NCI-H2196 (cell line): Measurements from ENCODE around the gene RENBP.
A peak's percentile ranks its signal among the peaks of the same experiment; 100 is the strongest.

Experiments
- DNase-seq: peaks from one replicate; lab custom pipeline; 2025; ENCODE audit not compliant: unreplicated experiment; lab: John Stamatoyannopoulos, UW

RENBP gene

DNA sequence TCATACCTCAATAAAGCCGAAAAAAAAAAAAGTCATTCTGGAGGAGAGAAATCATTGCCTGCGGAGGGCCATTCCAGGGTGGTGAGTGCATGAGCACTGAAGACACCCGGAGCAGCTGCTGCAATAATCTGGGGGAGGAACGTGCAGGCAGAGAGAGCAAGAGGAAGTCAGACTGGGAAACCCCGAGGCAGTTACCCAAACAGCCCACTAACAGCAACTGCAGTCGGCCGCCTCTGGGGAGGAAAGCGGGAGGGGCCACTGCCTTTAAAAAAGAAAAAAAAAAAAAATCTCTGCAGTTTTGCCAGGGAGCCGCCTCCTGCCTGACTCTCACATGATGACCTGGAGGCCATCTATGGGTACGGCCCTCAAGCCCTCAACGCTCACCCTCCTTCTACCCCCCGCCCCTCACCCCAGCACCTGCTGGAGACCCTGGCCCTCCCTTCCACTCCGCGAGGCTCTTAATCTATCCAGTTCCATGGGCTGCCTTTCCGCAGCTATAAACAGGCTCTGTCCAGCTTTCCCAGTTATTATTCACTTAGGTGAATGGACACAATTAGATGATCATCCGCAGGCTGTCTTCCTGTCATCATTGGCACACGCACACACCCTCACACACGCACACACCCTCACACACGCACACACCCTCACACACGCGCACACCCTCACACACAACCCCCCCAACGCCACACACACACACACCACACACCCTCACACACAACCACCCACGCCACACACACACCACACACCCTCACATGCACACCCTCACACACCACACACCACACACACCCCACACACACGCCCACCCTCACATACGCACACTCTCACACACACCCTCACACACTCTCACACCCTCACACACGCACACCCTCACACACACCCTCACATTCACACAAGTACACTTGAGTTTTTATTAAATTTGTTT, 43.4 kb downstream of the RENBP start:
- DNase-seq, result no peak

DNA sequence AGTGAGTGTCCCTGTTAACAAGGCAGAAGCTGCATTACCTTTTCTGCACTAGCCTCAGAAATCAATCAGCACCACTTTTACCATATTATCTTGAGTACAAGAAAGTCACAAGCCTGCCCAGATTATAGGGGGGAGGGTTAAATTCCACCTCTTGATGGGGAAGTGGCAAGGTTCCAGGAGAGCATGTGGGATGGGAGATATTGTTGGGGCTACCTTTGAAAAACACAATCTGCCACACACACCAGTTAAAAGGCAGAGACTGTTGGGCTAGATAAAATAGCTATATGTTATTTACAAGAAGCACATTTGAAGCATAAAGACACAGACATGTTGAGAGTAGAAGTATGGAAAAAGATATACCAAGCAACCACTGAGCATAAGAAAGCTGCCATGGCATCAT, 46.5 kb downstream of the RENBP start:
- DNase-seq, result no peak

- no peak for DNase-seq
Measured at GRCh38 chrX:153889123-153889522, 55.3 kb downstream of the RENBP start.

DNA sequence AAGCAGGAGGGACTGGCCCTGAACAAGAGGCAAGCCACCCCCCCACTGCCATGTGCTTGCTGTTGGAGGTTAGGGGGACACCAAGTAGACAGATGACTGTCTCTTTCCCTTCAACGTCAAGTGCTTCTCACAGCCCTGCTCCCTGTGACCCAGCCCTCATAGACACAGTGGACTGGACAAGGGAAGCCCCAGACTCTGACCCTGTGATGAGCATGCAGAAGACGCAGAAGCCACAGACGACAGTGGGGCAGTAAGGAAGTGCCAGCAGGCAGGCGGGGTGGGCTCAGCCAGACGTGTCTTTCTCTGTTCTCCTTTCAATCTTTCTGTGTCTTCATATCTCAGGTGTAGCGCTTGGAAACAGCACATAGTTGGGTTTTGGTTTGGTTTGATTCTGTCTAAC, 56.1 kb downstream of the RENBP start:
- no peak for DNase-seq

DNA sequence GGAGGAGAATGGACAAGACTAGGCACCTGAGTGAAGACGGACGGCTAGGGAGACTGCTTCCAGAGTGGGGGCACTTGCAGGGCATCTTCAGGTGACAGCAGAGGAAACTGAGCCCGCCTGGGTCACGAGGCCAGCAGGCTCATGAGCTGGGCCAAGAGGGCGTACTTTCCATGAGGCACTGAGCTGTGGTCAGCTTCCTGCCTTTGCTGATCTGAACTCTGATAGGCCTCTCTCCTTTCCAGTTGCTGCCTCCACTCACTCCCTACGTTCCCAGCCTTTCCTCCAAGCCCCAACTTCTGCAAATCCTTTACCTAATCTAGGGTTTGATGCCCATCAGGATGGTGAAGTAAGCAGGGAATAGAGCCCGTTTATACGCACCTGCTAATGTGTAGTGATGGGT, 57.1 kb downstream of the RENBP start:
- DNase-seq, result no peak

DNA sequence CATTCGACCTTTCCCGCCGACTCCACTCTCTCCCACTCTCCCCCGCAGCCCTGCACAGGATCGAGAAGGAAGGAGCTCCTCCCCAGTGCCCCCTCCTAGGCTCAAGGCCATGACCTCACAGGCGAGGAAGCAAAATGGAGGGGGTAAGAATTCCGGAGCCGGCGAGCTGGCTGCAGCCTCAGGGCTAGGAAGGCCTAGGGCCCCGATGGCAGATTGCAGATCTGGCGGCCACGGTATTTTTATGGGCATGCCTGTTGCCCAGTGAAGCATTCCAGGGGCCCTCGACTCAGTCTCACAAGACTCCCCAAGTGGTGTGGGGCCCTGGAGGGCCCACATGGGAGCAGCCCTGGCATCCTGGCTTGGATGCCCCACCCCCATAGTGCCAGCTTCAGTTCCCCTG, 57.5 kb downstream of the RENBP start:
- DNase-seq, result no peak

DNA sequence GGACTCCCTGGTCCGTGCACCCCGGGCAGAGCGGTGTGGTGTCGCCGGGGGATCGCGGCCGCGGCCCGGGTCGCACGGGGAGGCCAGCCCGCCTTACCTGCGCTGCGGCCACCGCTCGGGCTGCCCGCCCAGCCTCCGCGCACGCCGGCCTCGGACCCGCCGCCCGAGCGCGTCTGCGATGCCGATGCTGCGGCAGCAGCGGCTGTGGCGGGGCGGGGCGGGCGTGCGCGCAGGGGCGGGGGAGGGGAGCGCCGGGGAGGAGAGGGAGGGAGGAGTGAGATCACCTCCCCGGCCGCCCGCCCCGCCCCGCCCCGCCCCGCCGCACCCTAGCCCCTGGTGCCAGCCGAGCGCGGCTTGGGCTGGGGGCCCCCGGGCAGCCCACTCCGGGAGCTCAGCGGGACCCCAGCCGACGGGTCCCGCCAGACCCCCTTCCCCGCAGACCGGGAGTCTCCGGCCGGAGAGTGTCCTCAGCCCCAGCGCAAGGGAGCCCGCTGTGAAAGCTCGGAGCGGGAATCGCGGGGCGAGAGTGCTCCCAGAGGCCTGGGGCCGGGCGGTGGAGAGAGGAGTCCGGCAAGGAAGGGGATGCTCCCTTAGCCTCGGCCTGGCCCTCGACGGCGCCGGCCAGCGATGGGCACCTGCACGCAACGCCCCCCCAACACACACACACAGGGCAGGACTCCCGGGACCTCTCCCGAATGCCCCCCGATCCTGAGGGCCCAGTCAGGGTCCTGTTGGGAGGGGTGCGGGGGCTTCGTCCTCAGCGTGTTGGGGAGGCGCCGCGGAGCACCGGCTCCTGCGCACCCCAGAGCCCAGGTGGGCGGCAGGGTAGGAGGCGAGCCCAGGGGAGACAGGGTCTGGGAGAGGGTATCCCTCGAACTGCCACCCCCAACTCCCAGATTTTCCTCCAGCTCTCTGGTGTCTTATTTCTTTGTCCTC, 58.2 kb downstream of the RENBP start, which contains the start of gene L1CAM:
TSS of gene L1CAM (minus strand) at position 206 of the 936 bp plus-strand sequence. CDS start 10,337 bp downstream, outside the sequence.
- peak; percentile 13 for DNase-seq
